OCI-LY7 (cell line): Measurements from ENCODE around the gene TMPRSS9.

Experiments used
- EZH2phosphoT487 ChIP-seq: fragments of 200-600 bp; sonication (generic); IDR thresholded peaks from 2 replicates; pipeline ENCODE4 v1.6.1; 2018; ENCODE audit warnings: low read depth, borderline replicate concordance, mild to moderate bottlenecking, mixed run types, antibody characterized with exemption, low read length, moderate library complexity, mixed read lengths
- TF ChIP-seq, protein P1 (sequence below): fragments of 200-600 bp; sonication (generic); conservative IDR thresholded peaks from 2 replicates; pipeline ENCODE4 v1.5.1; 2014; ENCODE audit warnings: mild to moderate bottlenecking, antibody characterized with exemption, low read length, moderate library complexity, mixed read lengths

DNA sequence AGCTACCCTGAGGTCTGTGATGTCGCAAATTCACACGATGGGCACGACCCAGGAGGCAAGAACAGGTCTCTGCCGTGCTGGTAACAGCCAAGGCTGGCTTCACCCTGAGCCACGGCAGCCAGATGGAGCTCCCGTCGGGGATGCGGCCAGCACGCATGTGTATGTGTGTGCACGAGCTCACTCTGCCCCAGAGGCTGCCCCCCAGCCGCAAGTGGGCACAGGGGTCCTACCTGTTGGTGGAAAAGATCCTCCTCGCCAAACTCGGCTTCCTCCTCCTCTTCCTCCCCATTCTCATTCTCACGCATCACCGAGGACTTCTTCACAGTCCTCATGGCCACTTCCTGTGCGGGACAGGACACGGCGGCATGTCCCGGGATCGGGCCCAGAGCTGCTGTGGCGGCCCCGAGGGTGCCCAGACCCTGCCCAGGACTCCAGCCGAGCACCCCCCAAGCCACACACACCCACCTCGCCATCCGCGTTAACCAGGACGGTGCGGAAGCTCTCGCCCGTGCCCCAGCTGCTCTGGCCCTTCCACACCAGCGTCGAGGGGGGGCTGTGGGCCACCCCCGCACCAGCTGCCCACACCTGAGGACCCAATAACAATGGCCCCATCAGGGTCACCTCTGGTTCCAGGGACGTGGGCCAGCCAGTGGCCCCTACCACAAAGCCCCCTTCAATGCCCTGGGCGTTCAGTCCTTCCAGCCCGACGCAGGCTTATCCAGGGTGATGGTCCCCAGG is 71.4 kb downstream of the TMPRSS9 start:
- TF ChIP-seq, protein P1, sequence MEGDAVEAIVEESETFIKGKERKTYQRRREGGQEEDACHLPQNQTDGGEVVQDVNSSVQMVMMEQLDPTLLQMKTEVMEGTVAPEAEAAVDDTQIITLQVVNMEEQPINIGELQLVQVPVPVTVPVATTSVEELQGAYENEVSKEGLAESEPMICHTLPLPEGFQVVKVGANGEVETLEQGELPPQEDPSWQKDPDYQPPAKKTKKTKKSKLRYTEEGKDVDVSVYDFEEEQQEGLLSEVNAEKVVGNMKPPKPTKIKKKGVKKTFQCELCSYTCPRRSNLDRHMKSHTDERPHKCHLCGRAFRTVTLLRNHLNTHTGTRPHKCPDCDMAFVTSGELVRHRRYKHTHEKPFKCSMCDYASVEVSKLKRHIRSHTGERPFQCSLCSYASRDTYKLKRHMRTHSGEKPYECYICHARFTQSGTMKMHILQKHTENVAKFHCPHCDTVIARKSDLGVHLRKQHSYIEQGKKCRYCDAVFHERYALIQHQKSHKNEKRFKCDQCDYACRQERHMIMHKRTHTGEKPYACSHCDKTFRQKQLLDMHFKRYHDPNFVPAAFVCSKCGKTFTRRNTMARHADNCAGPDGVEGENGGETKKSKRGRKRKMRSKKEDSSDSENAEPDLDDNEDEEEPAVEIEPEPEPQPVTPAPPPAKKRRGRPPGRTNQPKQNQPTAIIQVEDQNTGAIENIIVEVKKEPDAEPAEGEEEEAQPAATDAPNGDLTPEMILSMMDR: no peak
- no peak for TF ChIP-seq EZH2phosphoT487
